Measurements from ENCODE around the gene SUCLA2. TPM values are rescaled to one million over a fixed set of nuclear protein-coding genes. Genes with fewer than 3 reads are reported as not detected.

Gene SUCLA2
- total RNA-seq, 4 donors from 2014 or later = 56.8 to 68.6 (median 60.9) TPM

GRCh38 chr13:47990427-47990826 lies 10.6 kb downstream of the SUCLA2 start:
- peaks cover 0 to 68% of the 10 kb centered on the region in 2 donors for H3K36me3 ChIP-seq
- no peak overlapping the region for H3K27ac ChIP-seq
- no peaks in the 10 kb centered on the region for H3K4me1 ChIP-seq
- H3K4me3 ChIP-seq = no peak overlapping the region
- H3K27me3 ChIP-seq = no peaks in the 10 kb centered on the region
- WGBS, 2 donors (ENCODE audit: low coverage in 1 of 2) = 100% methylated on average over 1 of the region's 1 CpG
- no peak for TF ChIP-seq EP300 (IDR thresholded peaks at IDR 0.05)
- no peak for TF ChIP-seq CTCF (IDR thresholded peaks at IDR 0.05)
- no peak for TF ChIP-seq POLR2A (IDR thresholded peaks at IDR 0.05)
- TF ChIP-seq POLR2AphosphoS5 (IDR thresholded peaks at IDR 0.05) = no peak
- ATAC-seq = no peak
- H3K9me3 ChIP-seq = no peaks in the 10 kb centered on the region

- H3K27me3 ChIP-seq = no peaks in the 10 kb centered on the region
- H3K4me3 ChIP-seq = no peak overlapping the region
- H3K27ac ChIP-seq = no peak overlapping the region
- H3K9me3 ChIP-seq = peaks cover 0 to 1% (median 0%) of the 10 kb centered on the region in 3 donors
- no peak for ATAC-seq
- H3K4me1 ChIP-seq = no peaks in the 10 kb centered on the region
- H3K36me3 ChIP-seq = peaks cover 0 to 63% of the 10 kb centered on the region in 2 donors
- 95 to 97% methylated on average over 2 of the region's 2 CpGs for whole genome bisulfite sequencing, 2 donors (ENCODE audit: low coverage in 1 of 2)
- TF ChIP-seq CTCF (IDR thresholded peaks at IDR 0.05) (no peak), EP300 (IDR thresholded peaks at IDR 0.05) (no peak), POLR2A (IDR thresholded peaks at IDR 0.05) (no peak), POLR2AphosphoS5 (IDR thresholded peaks at IDR 0.05) (no peak)
Measured at GRCh38 chr13:47983070-47983469, 18.0 kb downstream of the SUCLA2 start.

GRCh38 chr13:47976325-47976724 lies 24.7 kb downstream of the SUCLA2 start:
- H3K27me3 ChIP-seq = no peaks in the 10 kb centered on the region
- ATAC-seq = no peak
- no peak overlapping the region for H3K27ac ChIP-seq
- H3K4me3 ChIP-seq = no peak overlapping the region
- H3K36me3 ChIP-seq = peaks cover 0 to 52% of the 10 kb centered on the region in 2 donors
- H3K9me3 ChIP-seq = peaks cover 0 to 10% (median 0%) of the 10 kb centered on the region in 3 donors
- TF ChIP-seq EP300 (IDR thresholded peaks at IDR 0.05) = no peak
- TF ChIP-seq POLR2A (IDR thresholded peaks at IDR 0.05) = no peak
- TF ChIP-seq CTCF (IDR thresholded peaks at IDR 0.05) = no peak
- no peak for TF ChIP-seq POLR2AphosphoS5 (IDR thresholded peaks at IDR 0.05)
- no peaks in the 10 kb centered on the region for H3K4me1 ChIP-seq
- 100% methylated on average over 1 of the region's 1 CpG; no CpG with 5 or more reads in 1 of the 2 donors for WGBS, 2 donors (ENCODE audit: low coverage in 1 of 2)

- ATAC-seq = no peak
- H3K27me3 ChIP-seq = no peaks in the 10 kb centered on the region
- H3K27ac ChIP-seq = no peak overlapping the region
- H3K4me3 ChIP-seq = no peak overlapping the region
- H3K9me3 ChIP-seq = no peaks in the 10 kb centered on the region
- H3K4me1 ChIP-seq = no peaks in the 10 kb centered on the region
- WGBS, 2 donors (ENCODE audit: low coverage in 1 of 2) = 91 to 96% methylated on average over 3 of the region's 3 CpGs
- H3K36me3 ChIP-seq = peaks cover 0 to 88% of the 10 kb centered on the region in 2 donors
- TF ChIP-seq POLR2A (IDR thresholded peaks at IDR 0.05) (no peak), CTCF (IDR thresholded peaks at IDR 0.05) (no peak), POLR2AphosphoS5 (IDR thresholded peaks at IDR 0.05) (no peak)
Measured at GRCh38 chr13:47964863-47965262, 36.2 kb downstream of the SUCLA2 start.

GRCh38 chr13:47962237-47962636 lies 38.8 kb downstream of the SUCLA2 start:
- Histone ChIP-seq H3K36me3 (peaks cover 0 to 82% of the 10 kb centered on the region in 2 donors), H3K27me3 (no peaks in the 10 kb centered on the region), H3K9me3 (no peaks in the 10 kb centered on the region), H3K4me1 (no peaks in the 10 kb centered on the region), H3K4me3 (no peak overlapping the region), H3K27ac (no peak overlapping the region)
- TF ChIP-seq EP300 (IDR thresholded peaks at IDR 0.05) = no peak
- no peak for TF ChIP-seq POLR2A (IDR thresholded peaks at IDR 0.05)
- no peak for TF ChIP-seq POLR2AphosphoS5 (IDR thresholded peaks at IDR 0.05)
- TF ChIP-seq CTCF (IDR thresholded peaks at IDR 0.05) = no peak
- 80 to 100% methylated on average over 1 of the region's 1 CpG for WGBS, 2 donors (ENCODE audit: low coverage in 1 of 2)
- no peak for ATAC-seq
